SK-N-SH treated with all-trans-retinoic acid at 6 μM for 48 hours (cell line): Measurements from ENCODE around the gene GPC6.

Experiments
- BACH2 ChIP-seq: fragments of 250-450 bp; sonication (Bioruptor Pico); IDR thresholded peaks from 2 replicates; pipeline ENCODE4 v1.9.0; 2021; ENCODE audit warnings: mild to moderate bottlenecking, borderline replicate concordance
- CREB5 ChIP-seq: fragments of 250-450 bp; sonication (Bioruptor Pico); IDR thresholded peaks from 2 replicates; pipeline ENCODE4 v1.5.1; 2020; ENCODE audit warnings: low read depth, mild to moderate bottlenecking, moderate library complexity
- ESRRG ChIP-seq: fragments of 250-450 bp; sonication (Bioruptor Pico); IDR thresholded peaks from 2 replicates; pipeline ENCODE4 v1.6.1; 2021; ENCODE audit warnings: mild to moderate bottlenecking
- OSR1 ChIP-seq: fragments of 250-450 bp; sonication (Bioruptor Pico); IDR thresholded peaks from 2 replicates; pipeline ENCODE4 v1.8.0; 2022; ENCODE audit warnings: moderate library complexity, mild to moderate bottlenecking, inconsistent platforms
- RARB ChIP-seq: fragments of 250-450 bp; sonication (Bioruptor Pico); IDR thresholded peaks from 2 replicates; pipeline ENCODE4 v1.8.0; 2021; ENCODE audit warnings: mild to moderate bottlenecking, moderate library complexity
- SNAI2 ChIP-seq: fragments of 250-450 bp; sonication (Bioruptor Pico); IDR thresholded peaks from 2 replicates; pipeline ENCODE4 v1.5.0; 2020; ENCODE audit warnings: mild to moderate bottlenecking, moderate library complexity
- TSHZ2 ChIP-seq: fragments of 250-450 bp; sonication (Bioruptor Pico); IDR thresholded peaks from 2 replicates; pipeline ENCODE4 v1.5.0; 2020; ENCODE audit warnings: mild to moderate bottlenecking, moderate library complexity

GRCh38 chr13:93965587-93965986 lies 739.0 kb downstream of the GPC6 start:
- no peak for TF ChIP-seq CREB5 (CRISPR knock-in tag)
- TF ChIP-seq ESRRG = no peak
- TF ChIP-seq SNAI2 (CRISPR knock-in tag) = no peak
- no peak for TF ChIP-seq RARB
- no peak for TF ChIP-seq OSR1 (CRISPR knock-in tag)
- TF ChIP-seq BACH2 (CRISPR knock-in tag) = no peak
- no peak for TF ChIP-seq TSHZ2
